ENCODE measurements around the gene ZNF212.

The ZNF212 gene

DNA sequence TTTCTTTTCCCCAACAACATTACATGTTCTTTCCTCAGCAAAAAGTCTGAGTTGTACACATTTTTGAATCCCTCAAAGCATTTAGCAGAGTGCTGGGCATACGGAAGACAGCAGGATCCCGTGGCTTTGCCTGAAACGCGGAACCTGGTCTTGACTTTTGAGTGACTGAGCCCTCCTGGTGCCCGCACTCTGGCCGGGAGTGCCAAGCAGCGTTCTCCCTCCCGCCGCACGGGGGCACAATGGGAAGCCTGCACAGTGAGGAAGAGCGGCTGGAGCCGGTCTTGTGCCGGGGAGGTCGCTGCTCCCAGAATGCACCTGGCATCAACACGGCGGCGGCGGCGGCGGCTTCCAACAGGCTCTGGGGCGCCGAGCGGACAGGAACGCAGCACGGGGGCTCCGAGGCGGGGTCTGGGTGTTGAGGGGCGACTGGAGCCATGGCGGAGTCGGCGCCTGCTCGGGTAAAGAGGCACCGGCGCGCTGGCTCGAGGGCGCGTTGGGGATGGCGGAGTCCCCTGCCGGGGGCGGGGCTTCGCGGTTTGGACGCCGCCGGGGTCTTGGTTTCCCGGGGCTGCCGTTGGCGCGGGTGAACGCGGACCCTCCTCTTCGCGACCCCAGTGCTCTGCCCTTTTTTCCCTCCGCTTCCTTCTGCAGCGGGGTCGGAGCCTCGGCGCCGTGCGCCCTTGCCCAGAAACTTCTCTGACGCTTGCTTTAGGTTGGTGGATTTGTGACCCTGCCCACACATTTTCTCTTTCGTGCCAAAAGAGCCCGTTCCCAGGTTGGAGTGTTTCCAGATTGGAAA, at the start of gene ZNF212:
Gene ZNF212 (plus strand): TSS at position 307 of the 799 bp plus-strand sequence. CDS start 128 bp downstream, at position 435.
- DNase-seq = peak; percentile 84

DNA sequence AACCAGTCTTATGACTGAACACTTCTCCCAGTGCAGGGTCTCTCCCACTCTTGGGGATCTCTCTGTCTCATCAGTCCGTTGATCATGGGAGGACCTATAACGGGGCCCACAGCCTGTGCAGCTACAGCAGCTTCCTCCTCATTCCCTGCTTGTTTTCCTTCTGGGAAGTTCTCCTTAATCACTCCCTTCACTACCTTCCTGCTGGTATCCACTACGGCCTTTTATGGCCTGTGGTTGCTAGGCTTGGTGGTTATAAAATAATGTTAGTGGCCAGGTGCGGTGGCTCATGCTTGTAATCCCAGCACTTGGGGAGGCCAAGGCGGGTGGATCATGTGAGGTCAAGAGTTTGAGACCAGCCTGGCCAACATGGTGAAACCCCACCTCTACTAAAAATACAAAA, 47.6 kb upstream of the ZNF212 start:
- DNase-seq = no peak

DNA sequence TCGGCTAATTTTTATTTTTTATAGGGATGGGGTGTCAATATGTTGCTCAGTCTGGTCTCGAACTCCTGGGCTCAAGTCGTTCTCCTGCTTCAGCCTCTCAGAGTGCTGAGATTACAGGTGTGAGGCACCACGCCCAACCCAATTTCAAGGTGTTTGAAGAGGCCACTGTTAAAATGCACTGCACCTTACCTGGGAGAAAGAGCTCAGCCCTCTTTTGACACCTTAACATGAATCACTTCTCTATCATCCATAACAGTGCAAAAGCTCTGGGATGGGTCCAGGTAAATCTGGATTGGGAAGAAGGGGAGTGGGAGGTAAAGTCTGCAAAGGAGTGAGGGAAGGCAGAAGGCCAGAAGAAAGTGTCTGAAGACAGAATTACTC, 44.7 kb upstream of the ZNF212 start:
- DNase-seq = no peak

DNA sequence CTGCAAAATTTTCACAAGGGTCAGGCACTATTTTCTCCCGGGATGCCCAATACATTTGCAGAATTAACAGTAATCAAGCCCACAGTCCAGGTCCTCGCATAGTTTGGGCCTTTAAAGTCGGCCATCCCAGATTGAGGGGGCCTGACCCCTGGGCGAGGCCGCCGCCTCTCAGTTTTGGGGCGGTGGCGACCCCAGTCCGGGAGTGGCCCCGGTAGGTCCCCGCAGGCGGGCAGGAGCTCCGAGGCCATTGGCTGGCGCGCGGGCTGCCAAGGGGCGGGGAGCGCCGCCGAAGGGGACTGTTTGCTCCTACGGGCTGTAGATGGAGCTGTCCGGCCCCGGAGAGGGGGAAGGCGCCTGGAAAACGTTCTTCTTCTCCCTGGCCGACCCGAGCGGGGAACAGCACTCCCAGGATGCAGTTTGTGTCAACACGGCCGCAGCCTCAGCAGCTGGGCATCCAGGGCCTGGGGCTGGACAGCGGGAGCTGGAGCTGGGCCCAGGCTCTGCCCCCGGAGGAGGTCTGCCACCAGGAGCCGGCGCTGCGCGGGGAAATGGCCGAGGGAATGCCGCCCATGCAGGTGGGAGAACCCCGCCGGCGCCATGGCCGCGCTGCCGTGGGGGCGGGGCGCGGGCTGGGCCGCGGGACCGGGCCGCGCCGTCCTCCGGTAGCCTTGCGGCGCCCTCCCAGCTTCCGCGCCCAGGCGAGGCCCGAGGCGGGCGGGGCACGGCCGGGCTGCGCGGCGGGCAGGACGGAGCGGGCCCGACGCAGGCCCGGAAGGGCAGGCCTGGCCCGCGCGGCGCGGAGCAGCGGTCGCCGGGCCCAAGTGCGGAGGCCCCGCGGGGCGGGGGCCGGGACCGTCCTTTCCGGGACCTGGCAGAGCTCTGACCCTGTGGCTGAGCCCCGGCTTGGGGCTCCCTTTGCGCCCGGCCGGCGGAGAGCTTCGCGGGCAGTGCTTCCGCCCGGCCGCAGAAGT, 44.0 kb upstream of the ZNF212 start, which contains the start of gene ZNF282:
Gene ZNF282 (plus strand): TSS at position 367 of the 971 bp plus-strand sequence. CDS start 44 bp downstream, at position 411.
- peak; percentile 85 for DNase-seq

DNA sequence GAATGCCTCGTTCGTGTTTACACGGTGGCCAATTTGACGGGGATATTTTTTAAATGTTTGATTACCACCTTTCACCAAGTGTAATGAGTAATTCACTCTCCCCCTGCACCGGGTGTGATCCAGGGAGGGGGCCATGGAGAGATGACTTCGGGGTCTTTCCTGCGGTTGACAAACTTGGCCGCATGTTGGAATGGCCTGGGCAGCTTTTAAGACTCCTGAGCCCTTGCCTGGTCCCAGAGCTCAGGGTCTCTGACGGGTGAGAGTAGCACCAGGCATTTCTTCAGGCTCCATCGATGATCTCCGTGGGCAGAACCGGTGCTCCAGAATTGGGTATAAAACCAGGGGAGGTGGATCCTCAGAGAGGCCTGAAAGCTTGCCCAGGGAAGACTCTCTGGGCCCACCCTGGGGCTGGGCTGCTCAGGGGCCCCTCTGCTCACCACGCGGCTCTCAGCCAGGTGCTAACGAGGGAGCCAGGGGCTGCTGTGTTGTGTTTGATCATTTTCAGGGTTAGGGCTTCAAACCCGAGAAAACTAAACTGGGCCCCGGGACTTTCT, 43.2 kb upstream of the ZNF212 start:
- no peak for DNase-seq

DNA sequence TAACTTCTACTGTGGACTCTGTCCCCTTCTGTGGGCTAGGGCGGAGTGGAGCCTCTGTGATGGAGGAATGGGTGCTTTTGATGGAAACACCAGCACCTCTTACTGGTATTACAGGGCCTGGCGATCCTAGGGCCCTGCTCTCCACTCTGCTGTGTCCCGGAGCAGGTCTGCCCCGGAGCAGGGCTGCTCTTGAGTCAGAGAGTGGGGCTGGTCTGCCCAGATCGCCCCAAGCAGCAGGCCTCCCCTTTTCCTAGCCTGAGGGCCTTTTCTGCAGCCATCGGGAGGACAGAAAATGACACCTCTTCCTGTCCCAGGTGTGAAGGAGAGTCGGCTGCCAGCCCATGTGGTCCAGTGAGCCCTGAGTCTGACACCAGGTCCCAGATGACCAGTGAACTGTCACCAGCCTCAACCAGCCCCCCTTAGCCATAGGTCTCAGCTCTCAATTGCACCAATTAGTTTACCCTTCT, 42.7 kb upstream of the ZNF212 start:
- DNase-seq = no peak

DNA sequence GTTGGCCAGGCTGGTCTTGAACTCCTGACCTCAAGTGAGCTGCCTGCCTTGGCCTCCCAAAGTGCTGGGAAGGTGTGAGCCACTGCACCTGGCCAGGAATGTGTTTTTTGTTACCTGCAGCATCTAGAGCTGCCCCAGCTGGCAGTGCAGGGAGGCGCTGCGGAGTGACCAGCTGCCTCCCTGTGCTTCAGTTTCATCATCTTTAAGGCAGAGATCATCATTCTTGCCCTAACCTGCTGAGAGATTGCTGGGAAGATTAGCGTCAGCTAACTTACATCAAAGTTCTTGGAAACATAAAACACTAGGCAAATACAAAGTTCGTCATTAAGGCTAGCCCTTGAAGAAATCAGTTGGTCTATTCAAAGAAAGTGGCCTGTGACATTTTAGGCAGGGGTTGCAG, 41.8 kb upstream of the ZNF212 start:
- no peak for DNase-seq

DNA sequence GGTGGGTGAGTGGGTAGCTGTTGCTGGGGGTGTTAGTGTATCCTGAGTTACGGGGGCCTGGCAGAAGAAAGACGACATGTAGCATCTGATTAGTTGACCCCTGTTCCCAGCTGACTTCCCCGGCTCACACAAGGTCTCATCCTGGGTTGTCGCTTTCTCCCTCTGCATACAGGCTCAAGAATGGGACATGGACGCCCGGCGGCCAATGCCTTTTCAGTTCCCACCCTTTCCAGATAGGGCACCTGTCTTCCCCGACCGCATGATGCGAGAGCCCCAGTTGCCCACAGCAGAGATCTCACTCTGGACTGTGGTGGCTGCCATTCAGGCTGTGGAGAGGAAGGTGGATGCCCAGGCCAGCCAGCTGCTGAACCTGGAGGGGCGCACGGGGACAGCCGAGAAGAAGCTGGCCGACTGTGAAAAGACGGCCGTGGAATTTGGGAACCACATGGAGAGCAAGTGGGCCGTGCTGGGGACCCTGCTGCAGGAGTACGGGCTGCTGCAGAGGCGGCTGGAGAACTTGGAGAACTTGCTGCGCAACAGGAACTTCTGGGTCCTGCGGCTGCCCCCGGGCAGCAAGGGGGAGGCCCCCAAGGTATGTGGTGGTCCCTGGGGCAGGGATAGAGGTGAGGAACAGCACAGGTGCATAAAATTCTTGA, 41.2 kb upstream of the ZNF212 start:
- no peak for DNase-seq

DNA sequence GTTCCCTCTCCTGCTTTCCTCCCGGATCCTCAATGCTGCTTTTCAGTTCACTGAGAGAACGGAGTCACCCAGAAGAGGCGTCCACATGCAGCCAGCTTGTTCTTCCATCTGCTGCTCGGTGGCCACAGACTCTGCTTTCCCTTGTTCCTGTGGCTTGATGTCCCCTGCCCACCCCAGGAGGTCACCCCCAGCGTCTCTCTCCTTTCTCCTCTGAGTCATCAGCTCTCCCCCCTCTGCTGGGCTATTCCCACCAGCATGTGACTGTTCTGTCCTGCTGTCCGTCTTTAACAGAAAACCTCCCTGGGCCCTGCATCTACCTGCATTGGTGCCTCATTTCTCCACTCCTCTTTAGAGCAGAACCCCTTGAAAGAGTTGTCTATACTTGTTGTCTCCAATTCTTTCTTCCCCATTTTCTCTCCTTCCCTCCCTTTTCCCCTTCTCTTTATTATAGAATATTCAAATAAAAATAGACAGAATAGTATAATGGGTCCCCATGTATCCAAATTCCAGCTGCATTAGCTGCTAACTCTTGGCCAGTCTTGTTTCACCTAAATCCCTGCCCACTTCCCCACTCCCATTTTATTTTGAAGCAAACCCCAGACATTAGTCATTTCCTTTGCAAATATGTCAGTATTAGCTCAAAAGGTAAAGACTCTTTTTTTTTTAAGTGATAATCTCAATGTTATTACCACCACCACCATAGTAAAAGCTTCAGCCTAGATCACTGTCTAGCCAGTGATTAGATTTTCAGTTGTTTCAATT, 40.0 kb upstream of the ZNF212 start:
- no peak for DNase-seq

DNA sequence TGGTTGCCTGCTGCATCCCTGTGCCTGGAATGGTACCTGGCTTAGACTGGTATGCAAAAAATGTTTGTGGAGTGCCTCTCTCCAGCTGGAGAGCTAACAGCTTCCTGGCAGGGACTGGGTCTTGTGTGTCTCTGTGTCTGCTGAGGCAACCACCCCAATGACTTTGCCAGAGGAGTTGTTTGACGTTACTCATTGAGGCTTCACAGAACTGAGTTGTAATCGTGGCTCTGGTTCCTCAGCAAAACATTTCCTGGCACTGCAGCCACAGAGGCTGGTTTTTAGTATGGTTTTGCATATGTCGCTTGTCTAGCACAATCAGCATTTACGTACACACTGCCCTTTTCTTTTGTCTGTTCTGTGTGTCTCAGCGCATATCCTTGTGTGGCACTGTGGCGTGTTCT, 36.6 kb upstream of the ZNF212 start:
- DNase-seq = no peak

DNA sequence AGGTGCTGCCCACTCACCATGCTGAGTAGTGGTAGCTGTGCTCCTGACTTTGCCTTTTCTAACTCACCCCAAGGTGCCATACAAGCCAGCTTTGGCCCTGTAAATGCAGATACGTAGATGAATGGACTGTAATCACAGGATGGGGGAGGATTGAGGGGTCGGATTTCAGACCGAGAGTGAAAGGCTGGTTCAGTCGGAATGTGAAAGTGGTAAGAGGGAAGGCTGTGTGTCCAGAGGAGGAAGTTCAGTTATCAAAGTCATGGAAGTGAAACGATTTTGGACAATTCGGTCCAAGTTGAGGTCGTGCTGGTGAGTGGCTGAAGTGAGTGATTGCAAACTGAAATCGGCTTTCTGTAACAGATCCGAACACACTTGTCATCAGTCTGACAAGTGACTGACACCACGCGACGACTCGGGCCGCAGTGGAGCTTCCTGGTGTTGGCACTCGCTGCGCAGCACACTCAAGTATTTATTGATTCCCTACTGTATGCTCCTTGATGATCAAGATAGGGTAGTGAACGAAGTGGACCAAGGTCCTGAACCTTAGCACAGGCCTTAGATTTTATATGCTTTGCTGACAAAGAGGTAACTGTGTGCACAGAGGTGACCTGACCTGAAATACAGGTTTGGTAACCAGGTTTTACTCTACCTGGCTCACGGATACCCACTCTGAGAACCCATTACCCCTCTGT, 33.6 kb upstream of the ZNF212 start:
- no peak for DNase-seq

DNA sequence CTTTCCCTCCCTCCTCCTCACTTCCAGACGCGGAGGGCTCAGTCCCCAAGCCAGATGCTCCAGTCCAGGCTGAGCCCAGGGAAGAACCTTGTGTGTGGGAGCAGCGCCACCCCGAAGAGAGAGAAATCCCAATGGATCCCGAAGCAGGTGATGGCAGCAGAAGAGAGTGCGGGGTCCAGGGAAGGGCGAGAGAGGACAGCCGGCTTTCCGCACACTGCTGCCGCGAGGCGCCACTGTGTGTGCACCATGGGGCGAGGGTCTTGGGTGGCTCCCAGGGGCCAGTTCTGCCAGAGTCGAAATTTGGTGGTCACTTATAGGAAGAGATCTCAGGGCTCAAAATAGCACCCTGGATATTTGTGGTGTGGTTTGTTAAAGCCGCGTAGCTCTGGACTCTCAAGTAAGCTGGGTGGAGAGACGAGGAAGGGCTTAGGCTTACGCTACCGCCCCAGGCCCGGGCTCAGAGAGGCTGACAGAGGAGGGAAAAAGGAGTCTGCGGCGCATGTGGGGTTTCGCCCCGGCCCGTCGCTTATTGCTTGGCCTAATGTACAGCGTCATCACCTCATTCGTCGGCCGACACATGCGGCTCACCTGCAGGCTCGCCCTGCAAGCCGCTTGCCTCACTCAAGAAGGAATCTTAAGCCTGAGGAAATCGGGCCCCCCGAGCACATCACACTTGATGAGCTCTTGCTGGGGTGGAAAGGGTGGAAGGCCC, 32.0 kb upstream of the ZNF212 start:
- no peak for DNase-seq

DNA sequence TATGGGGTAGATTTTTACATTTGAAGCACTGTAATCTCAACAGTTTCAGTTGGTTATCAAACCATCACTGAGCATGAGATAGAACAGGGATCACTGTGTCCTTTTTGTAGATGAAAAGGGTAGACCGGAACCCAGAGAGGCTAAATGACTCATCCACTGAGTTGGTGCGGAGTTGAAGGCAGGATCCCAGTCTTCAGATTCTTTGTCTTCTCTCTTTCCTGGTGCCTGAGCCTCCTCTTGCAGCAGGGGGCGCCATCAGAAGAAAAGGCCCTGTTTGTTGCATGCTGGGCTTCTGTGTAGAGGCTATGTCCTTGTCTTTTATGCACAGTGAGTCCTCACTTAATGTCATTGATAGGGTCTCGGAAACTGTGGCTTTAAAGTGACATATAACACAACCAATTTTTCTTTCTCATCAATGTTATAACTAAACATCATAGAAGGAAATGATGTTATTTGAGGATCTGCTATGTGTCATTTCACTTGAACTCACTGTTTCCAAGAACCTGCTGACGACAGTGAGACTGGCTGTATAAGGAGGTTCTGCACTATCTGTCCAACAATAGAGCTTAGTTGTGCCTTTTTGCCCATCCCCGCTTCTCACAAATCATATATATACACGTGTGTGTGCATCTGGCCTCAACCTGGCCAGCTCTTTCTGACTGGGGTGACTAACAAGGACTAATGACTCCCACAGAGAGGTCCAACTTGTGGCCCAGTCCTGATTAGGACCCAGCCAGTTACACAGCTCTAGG, 29.8 kb upstream of the ZNF212 start:
- DNase-seq = no peak

DNA sequence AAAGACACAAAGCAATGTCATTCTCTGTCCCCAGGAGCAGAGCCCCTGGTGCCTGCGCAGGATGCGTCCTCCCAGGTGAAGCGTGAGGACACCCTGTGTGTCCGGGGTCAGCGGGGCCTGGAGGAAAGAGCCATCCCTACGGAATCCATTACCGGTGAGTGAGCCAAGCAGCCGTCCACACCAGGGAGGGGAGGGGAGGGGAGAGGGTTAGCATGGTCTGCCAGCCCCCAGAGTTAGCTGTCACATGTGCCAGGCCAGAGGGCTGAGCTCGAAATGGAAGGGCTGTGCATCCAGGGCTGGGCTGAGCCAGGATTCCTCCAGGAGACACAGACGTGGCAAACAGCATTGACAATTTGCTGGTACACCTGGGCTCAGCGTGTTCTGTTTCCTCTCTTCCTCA, 28.9 kb upstream of the ZNF212 start:
- no peak for DNase-seq

DNA sequence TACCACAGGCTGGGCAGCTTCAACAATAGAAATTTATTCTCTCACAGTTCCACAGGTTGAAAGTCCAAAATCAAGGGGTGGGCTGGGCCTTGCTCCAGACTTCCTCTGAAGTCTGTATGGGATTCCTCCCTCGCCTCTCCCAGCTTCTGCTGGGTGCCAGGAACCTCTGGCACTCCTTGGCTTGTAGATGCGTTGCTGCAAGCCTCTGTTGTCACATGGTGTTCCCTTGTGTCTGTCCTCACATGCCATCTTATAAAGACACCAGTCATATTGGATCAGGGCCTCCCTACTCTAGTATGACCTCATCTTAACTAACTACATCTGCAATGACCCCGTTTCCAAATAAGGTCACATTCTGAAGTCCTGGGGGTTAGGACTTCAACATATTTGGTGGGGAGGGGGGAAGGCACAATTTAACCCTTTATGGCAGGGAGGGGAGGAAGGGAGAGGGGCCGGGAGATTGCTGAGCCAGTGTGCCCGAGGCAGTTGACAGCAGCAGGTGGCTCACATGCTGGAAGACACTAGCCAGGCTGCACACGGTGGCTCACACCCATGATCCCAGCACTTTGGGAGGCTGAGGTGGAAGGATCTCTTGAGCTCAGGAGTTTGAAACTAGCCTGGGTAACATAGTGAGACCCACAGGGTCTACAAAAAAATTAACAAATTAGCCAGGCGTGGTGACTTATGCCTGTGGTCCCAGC, 25.3 kb upstream of the ZNF212 start:
- DNase-seq = no peak

DNA sequence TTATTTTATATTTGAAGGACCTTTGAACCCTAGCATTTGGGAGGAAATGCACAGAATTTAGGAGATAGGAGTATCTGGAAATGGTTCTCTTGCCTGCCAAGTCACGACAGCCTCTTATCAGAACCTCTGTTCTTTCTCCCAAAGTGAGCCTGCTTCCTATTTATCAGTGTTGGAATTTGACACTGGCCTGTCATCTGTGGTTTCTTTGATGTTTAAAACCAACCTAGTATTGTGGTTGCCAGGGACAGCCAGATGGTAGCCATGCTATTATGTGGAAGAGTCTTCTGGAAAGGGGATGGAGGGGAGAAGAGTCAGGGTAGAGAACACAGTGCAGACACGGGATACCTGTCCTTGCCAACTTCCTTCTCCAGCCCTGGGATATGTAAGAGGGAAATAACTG, 23.0 kb upstream of the ZNF212 start:
- no peak for DNase-seq

DNA sequence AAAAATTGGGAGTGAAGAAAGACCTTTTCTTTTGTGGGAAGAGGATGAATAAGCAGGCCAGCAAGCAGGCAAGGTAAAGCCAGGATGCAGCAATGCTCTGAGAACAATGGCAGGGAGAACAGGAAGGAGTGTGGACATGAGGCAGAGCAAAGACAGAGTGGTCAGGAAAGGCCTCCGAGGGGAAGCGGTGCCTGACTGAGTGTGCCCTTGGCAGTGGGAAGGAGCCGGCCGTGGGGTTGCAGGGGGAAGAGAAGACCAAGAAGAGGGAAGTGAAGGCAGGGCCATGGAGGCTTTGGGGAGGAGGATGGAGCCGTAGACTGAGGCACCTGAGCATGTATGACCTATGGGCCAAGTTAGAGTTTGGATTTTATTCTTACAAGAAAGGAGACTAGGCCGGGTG, 21.9 kb upstream of the ZNF212 start:
- DNase-seq = no peak

DNA sequence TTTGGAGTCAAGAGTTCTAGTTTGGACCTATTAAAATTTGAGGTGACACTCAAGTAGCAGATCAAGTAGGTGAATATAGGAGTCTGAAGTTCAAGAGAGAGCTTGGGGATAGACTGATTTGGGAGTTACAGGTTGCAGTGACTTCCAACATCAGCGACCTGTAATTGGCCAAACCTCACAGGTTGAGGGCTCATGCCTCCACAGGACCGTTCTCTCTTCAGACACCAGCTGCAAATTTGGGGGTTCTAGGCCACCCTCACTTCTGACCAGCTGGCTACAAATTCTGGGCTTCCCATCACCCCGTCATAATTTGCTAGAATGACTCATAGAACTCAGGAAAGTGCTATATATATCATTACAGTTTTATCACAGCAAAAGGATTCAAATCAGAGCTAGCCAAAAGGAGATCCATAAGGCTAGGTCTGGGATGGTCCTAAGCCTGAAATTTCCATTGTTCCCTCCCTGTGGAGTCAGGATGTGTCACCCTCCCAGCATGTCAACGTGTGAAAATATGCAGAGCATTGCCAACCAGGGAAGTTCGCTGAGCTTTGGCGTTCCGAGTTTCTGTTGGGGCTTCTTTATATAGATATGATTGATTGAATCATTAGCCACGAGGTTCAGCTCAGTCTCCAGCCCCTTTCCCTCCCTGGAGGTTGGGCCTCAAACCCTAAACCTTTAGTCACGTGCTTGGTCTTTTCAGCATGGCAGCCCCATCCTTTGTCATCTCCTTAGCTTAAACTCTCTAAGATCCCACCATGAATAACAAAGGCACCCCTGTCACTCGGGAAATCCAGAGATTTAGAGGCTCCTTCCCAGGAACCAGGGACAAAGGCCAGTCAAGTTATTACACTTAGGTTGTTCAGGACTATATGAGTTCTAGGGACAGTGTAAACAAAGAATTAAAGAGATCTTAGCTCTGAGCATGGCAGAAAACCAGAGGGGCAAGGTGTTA, 20.7 kb upstream of the ZNF212 start:
- no peak for DNase-seq

Data from NCI-H774 (cell line).